ENCODE measurements around the gene SLC66A1. TPM values are rescaled to one million over a fixed set of nuclear protein-coding genes. Genes with fewer than 3 reads are reported as not detected.

SLC66A1 gene
- polyA plus RNA-seq, 2 of the 4 experiments (the other 2 are of a cell fraction) = 5.6 to 12.6 TPM

DNA sequence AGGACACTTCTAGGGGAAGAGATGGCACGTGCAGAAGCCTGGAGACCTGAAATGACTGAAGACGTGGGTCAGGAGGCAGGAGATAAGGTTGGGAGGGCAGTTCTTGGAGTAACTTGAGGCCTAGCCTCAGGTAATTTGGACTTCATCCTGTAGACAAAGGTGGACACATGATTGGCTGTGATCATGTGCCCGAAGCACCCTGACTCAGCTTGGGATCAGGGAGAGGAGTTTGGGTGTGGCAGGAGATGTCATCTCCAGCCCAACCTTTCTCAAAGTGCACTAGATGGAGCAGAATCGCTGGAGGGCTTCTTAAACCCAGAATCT is 1.5 kb downstream of the SLC66A1 start:
- POLR2A ChIA-PET = no interaction called here
- H3K27ac ChIP-seq = no peak overlapping the region
- ATAC-seq = no peak

DNA sequence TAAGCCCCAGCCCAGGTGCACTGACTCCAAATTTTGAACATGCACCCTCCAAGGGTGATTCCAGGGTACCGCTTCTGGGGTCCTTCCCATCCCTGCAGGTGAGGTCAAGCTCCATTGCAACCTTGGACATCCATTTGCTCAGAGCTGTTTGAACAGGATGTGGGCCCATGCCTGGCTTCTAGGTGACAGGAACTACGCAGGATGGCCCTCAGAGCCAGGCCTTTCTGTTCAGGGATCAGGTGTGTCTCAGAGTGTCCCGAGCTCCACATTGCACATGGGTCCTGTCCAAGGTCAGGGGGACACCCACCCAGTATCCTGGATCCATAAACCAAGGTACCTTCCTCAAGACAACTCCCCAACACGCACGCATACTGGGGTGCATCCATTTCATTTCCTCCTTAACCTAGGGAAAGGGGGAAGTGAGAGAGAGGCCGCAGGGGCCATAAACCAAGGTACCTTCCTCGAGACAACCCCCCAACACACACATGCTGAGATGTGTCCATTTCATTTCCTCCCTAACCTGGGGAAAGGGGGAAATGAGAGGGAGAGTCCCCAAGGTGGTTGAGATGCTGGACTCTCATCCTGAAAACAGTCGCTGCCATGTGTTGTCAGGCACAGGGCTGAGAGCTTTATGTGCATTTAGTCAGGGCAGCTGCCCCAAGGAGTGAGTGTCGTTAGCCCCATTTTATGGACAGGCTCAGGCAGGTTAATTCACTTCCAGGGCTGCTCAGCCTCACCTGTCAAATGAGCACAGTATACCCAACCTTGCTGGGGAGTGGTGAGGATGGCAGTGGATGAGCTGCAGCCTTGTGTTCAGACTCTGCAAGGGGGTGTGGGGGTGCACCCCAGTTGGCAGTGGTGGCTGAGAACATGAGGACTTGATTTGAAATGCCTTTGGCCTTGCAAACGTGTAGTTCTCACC is 2.1 kb downstream of the SLC66A1 start:
- 80% methylated on average over 8 of the region's 10 CpGs for WGBS (ENCODE audit: missing lambda C conversion rate)
- Histone ChIP-seq H3K4me2 (peak overlapping the region; percentile 90; the same call in 1 of the 3 replicates), H3K27ac (no peak overlapping the region), H3K4me1 (peaks cover 17% of the 10 kb centered on the region; the same call in 2 of the 3 replicates), H3K9me3 (no peaks in the 10 kb centered on the region), H3K4me3 (no peak overlapping the region)
- POLR2A ChIA-PET = no interaction called here
- TF ChIP-seq POLR2A (IDR thresholded peaks at IDR 0.05; ENCODE audit: low read length) (no peak), HOXB5 (CRISPR knock-in tag; IDR thresholded peaks at IDR 0.05) (no peak), RARB (CRISPR knock-in tag; IDR thresholded peaks at IDR 0.05) (no peak), EHF (CRISPR knock-in tag; IDR thresholded peaks at IDR 0.05) (no peak), HOXA7 (CRISPR knock-in tag; IDR thresholded peaks at IDR 0.05) (no peak), FOSL2 (IDR thresholded peaks at IDR 0.05) (no peak), FOSL2 (CRISPR knock-in tag; IDR thresholded peaks at IDR 0.05) (no peak)
- CTCF ChIA-PET = no interaction called here
- no peak for ATAC-seq
- FAIRE-seq = no peak
- DNase-seq (ENCODE audit: low read depth in 1 of 2, low spot score in 1 of 2) = no peak

More for the DNA sequence above, 1.5 kb downstream of the SLC66A1 start:
- FAIRE-seq = no peak
- peaks cover 17% of the 10 kb centered on the region; the same call in 2 of the 3 replicates for H3K4me1 ChIP-seq
- no peaks in the 10 kb centered on the region for H3K9me3 ChIP-seq
- 95% methylated on average over 3 of the region's 4 CpGs for WGBS (ENCODE audit: missing lambda C conversion rate)
- H3K4me2 ChIP-seq = peak overlapping the region; percentile 90
- no peak for TF ChIP-seq RAD21 (conservative IDR thresholded peaks at IDR 0.05 in 1 of 2, IDR thresholded peaks at IDR 0.05 in 1 of 2)
- TF ChIP-seq EHMT2 (IDR thresholded peaks at IDR 0.05; ENCODE audit: low read depth) = no peak
- no peak for TF ChIP-seq HOXB13 (CRISPR knock-in tag; IDR thresholded peaks at IDR 0.05; ENCODE audit: low read depth)
- no peak for TF ChIP-seq POLR2AphosphoS2 (conservative IDR thresholded peaks at IDR 0.05; ENCODE audit: low read length)
- no peak for TF ChIP-seq E2F6 (IDR thresholded peaks at IDR 0.05; ENCODE audit: borderline replicate concordance, low read depth)
- no peak for TF ChIP-seq FOSB (CRISPR knock-in tag; IDR thresholded peaks at IDR 0.05)
- no peak for TF ChIP-seq SMC3 (IDR thresholded peaks at IDR 0.05)
- TF ChIP-seq MAFK (IDR thresholded peaks at IDR 0.05; ENCODE audit: partially characterized antibody) = no peak
- TF ChIP-seq CEBPB (IDR thresholded peaks at IDR 0.05) = no peak
- TF ChIP-seq, protein P1, sequence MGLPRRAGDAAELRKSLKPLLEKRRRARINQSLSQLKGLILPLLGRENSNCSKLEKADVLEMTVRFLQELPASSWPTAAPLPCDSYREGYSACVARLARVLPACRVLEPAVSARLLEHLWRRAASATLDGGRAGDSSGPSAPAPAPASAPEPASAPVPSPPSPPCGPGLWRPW (IDR thresholded peaks at IDR 0.05) = no peak
- no peak for TF ChIP-seq HOXA7 (CRISPR knock-in tag; IDR thresholded peaks at IDR 0.05)
- no peak for TF ChIP-seq KDM5A (IDR thresholded peaks at IDR 0.05)
- DNase-seq (ENCODE audit: low read depth in 1 of 2, low spot score in 1 of 2) = no peak
- CTCF ChIA-PET = no interaction called here
- H3K4me3 ChIP-seq = no peak overlapping the region

DNA sequence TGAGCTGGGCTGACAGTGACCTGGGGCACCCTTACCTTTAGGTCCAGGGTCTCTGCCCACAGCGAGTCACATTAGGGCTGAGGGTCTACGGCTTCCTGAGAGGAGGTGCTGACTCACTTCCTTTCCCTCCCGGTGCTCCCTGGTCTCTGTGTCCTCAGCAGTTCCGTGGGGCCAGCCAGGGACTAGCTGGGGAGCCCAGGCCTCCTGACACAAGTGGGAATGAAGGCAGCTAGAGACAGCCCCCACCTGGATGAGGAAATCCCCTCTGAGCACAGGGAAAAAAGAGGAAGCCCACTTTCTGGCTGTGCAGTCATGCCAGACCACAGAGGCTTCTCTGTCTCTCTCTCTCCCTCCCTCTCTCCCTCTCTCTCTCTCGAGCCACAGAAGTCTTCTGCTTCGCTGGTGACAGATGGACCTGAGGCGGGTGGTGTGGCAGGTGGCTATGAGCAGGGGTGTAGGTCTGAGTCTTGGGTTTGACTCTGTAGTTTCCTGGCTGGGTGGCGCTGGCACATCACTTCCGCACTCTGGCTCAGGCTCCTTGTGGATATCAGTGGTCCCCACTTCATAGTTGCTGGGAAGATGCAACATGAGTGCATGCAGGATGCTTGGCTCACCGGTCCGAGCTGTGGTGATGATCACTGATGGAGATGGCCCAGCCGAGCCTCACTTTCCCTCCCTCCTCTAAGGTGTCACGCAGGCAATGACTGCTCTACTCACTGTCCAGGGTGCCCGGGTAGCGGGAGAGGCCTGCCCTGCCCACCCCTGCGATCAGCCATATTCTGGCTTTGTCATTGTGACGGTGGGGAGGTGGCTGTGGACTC is 3.5 kb downstream of the SLC66A1 start:
- no peaks in the 10 kb centered on the region for H3K9me3 ChIP-seq
- TF ChIP-seq FOSL2 (IDR thresholded peaks at IDR 0.05) (no peak), FOSL2 (CRISPR knock-in tag; IDR thresholded peaks at IDR 0.05) (no peak), SMC3 (IDR thresholded peaks at IDR 0.05) (no peak), KDM5A (IDR thresholded peaks at IDR 0.05) (no peak), CBX2 (IDR thresholded peaks at IDR 0.05; ENCODE audit: borderline replicate concordance, low read depth) (no peak), FOXS1 (CRISPR knock-in tag; IDR thresholded peaks at IDR 0.05) (no peak), HOXB13 (CRISPR knock-in tag; IDR thresholded peaks at IDR 0.05; ENCODE audit: low read depth) (no peak), ESRRA (IDR thresholded peaks at IDR 0.05; ENCODE audit: borderline replicate concordance, low read length) (no peak)
- TF ChIP-seq, protein P2, sequence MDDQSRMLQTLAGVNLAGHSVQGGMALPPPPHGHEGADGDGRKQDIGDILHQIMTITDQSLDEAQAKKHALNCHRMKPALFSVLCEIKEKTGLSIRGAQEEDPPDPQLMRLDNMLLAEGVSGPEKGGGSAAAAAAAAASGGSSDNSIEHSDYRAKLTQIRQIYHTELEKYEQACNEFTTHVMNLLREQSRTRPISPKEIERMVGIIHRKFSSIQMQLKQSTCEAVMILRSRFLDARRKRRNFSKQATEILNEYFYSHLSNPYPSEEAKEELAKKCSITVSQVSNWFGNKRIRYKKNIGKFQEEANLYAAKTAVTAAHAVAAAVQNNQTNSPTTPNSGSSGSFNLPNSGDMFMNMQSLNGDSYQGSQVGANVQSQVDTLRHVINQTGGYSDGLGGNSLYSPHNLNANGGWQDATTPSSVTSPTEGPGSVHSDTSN (IDR thresholded peaks at IDR 0.05) = no peak
- H3K4me1 ChIP-seq = peaks cover 15% of the 10 kb centered on the region; the same call in 2 of the 3 replicates
- 92% methylated on average over 9 of the region's 17 CpGs for WGBS (ENCODE audit: missing lambda C conversion rate)
- FAIRE-seq = no peak
- POLR2A ChIA-PET = no interaction called here
- CTCF ChIA-PET = interaction anchor here (0.9 kb wide), 1 partner anchor 28 kb away, joined by 4 read pairs; no protein-coding TSS in a partner anchor
- ATAC-seq = no peak
- H3K4me3 ChIP-seq = no peak overlapping the region
- no peak overlapping the region for H3K27ac ChIP-seq
- no peak for DNase-seq (ENCODE audit: low read depth in 1 of 2, low spot score in 1 of 2)
- no peak overlapping the region for H3K4me2 ChIP-seq

Data from A549 (cell line).